NCI-H2227 treated with DMSO at 0.1 percent for 48 hours (cell line): ENCODE data around the gene TCF25.

ENCODE experiments used
- DNase-seq: peaks from one replicate; lab custom pipeline; 2025; lab: John Stamatoyannopoulos, UW

Gene TCF25

DNA sequence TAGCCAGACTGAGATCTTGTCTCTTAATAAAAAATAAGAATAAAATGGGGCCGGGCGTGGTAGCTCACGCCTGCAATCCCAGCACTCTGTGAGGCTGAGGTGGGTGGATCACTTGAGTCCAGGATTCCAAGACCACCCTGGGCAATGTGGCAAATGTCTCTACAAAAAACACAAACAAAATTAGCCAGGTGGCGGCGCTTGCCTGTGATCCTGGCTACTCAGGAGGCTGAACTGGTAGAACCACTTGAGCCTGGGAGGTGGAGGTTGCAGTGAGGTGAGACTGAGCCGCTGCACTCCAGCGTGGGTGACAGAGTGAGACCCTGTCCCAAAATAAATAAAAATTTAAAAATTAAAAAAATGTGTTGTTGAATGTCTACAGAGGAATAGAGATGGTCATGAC, 72.3 kb downstream of the TCF25 start:
- DNase-seq, result no peak

DNA sequence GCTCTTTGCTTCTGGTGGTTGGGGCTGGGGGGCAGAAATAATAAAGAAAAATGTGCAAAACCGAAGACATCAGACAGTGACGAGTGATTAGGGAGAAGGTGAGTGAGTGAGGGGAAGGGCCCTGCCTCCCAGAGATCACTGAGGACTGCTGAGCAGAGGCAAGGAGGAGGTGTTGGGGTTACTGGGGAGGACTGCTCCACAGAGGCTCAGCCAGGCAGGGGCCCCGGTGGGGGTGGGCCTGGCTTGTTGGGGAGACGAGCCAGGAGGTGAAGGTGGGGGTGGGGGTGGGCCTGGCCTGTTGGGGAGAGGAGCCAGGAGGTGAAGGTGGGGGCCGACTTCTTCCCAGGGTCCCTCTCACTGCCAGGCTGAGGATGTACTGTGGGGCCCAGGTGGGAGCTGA, 73.1 kb downstream of the TCF25 start:
- no peak for DNase-seq

DNA sequence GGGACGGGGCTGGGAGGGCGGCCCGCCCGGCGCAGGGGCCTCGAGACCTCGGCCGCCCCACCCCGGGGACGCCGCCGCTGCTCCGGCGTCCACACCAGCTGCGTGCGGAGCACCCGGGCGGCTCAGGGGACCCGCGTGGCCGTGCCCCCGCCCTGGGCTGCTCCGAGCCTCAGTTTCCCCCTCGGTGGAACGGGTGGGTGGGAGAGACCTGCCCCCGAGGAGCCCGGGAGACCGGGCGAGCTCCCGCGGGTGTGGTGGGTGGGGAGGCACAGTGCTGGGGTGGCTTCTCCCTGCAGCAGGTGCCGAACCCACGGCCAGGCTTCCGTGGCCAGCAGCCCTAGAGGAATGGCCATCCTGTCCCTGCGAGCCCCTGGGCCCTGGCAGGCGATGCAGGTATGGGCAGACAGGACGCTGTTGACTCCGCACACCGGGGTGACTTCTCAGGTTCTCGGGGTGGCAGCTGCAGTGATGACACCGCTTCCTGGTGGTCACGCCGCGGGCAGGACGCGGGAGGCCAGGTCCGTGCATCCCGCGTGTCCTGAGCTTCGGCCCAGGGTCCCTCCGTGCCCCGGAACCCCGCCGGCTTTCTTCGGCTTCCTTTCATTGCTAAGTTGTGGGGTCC, 75.8 kb downstream of the TCF25 start:
- DNase-seq, result no peak

DNA sequence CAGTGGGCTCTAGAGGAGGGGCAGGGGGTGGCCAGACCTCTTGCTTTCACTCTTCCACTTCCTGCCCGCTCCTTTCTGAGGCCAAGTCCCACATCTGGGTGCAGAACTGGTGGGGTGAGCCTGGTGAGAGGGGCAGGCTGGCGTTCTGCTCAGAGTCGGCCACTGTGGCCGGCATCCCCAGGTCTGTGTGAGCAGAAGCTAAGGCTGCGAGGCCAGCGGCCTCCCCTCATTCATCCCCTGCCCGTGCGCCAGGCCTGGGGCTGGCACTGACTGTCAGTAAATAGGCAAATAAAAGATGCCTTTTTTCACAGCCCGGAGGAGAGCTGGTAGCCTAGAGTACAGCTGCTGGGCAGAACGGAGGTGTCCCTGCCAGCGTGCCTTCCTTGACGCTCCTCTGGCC, 76.4 kb downstream of the TCF25 start:
- DNase-seq, result no peak

DNA sequence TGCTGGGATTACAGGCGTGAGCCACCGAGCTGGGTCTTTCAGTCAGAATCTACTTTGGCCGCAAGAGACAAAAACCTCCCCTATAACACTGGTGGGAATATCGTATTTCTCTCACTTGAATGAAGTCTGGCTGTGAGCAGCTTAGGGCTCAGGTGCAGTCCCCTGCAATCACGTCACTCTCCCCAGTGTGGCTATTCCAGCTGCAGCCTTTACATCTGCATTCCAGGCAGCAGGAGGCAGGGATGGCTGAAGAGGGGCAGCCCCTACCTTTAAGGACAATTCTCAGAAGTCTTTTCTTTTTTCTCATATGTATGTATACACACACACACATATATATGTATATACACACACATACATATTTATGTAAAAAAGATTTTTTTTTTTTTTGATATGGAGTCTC, 78.1 kb downstream of the TCF25 start:
- DNase-seq, result no peak

DNA sequence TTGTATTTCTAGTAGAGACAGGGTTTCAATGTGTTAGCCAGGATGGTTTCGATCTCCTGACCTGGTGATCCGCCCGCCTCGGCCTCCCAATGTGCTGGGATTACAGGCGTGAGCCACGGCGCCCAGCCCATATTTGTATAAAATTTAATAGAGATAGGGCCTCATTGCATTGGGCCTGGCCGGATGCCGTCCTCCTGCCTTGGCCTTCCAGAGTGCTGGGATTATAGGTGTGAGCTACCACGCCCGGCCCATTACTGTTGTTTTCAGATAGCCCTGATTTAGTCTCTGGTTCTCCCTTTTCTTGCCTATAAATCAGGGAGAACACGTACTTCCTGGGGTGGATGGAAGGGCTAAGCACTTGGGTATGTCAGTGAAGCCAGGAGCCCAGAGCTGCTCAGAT, 78.7 kb downstream of the TCF25 start:
- DNase-seq, result no peak

DNA sequence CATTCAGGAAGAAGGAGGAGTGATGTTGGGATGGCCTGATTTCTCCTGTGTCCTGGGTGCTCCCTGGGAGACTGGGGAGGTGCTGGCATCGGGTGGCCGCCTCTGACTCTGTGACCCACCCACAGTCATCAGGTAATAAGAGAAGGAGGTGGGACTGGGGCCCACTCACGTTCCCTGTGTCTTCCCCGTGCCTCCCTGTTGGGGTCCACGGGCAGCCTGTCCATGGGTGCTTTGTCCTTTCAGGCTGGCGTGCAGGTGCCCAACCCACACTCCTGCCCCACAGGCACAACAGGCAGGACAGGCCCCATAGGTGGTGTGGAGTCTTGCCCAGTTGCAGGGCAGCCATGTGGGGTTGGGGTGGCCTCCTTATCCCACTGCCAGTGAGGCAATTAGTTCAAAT, 79.2 kb downstream of the TCF25 start:
- no peak for DNase-seq

DNA sequence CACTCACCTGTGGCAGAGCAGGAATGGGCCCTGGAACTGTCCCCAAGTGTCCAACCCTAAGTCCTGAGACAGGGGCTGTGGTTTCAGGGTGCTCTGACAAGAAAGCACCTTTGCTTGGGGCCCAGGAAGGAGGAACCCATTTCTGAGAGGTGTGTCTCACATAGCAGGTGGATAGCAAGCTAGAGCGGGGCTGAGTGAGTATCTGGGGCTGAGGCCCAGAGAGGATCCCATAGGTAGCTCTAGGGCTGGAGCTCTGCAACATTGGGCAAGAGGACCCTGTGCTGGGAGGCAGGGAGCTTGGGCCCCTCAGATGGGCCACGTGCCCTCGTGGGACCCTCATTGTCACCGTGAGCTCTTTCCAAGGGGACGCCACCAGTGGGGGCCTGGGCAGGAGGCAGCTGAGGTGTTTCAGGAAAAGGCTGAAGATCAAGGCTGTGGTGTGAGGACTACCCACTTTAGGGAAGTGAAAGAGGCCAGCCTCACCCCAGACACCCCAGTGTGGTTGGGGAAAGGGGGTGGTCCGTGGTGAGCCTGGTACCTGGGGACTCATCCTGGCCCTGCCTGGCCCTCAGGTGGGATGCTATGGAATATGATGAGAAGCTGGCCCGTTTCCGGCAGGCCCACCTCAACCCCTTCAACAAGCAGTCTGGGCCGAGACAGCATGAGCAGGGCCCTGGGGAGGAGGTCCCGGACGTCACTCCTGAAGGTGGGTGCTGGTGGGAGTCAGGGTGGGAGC, 80.4 kb downstream of the TCF25 start:
- DNase-seq, result no peak

DNA sequence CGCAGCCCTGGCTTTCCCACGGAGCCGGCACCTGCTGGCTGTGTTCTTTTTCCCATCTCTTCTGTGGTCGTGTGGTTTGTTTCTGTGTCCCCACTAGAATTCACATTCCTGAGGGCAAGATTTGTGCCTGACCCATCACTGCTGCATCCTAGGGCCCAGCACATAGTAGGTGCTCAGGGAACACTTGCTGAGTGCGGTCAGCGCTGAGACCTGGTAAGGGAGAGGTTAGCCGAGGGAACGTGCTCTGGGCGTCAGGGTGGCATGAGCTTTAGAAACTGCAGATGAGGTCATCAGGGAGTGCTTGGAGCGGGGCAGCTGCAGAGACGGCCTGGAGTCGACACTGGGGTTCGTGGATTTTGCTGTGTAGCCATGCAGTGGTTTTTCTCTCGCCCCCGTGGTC, 81.1 kb downstream of the TCF25 start:
- DNase-seq, result no peak

DNA sequence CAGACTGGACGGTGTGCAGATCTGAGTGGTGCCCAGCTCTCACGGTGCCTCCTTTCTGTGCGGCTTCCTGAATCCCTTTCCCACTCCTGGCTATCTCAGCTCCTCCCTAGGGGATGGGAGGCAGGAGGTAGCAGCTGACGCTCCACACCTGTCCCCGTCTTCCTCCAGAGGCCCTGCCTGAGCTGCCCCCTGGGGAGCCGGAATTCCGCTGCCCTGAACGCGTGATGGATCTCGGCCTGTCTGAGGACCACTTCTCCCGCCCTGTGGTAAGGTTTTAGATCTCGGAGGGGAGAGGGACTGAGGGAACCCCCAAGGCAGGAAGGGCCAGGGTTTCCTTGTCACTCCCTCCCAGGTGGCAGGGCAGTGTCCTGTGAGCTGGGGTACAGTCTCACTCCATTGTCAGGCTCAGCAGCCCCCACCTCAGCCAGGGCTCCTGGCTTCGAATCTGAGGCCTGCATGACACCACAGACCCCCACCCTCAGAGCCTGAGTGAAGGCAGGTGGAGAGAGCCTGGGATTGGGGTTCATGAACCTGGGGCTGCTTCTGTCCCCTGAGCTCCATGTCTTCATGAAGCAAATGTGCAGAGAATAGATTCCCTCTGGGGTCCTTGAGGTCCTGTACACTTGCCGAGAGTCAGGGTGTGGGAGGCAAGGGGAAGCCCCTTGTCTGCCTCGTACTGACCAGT, 81.8 kb downstream of the TCF25 start:
- no peak for DNase-seq

DNA sequence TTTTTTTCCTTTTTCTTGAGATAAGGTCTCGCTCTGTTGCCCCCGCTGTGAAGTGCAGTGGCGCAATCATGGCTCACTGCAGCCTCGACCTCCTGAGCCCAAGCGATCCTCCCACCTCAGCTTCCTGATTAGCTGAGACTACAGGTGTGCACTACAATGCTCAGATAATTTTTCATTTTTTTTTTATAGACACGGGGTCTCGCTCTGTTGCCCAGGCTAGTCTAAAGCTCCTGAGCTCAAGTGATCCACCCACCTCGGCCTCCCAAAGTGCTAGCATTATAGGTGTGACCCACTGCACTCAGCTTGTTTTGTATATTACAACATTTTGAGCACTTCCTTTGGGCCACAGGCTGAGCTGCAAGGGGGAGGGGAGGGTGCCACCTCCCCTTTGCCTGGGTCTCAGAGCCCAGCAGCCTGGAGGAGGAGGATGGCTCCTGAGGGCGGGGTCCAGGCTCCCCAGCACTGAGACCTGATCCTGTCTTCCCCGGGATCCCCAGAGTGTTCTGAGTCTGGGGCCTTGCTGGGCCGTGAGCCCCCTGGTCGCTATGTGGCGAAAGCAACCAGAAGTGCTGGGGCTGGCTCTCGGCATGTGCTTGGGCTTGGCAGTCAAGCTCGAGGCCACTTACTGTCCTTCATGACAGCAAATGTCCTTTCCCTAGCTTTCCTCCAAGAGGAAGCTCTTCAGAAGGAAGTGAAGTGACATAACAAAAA, 83.3 kb downstream of the TCF25 start:
- DNase-seq, result no peak

DNA sequence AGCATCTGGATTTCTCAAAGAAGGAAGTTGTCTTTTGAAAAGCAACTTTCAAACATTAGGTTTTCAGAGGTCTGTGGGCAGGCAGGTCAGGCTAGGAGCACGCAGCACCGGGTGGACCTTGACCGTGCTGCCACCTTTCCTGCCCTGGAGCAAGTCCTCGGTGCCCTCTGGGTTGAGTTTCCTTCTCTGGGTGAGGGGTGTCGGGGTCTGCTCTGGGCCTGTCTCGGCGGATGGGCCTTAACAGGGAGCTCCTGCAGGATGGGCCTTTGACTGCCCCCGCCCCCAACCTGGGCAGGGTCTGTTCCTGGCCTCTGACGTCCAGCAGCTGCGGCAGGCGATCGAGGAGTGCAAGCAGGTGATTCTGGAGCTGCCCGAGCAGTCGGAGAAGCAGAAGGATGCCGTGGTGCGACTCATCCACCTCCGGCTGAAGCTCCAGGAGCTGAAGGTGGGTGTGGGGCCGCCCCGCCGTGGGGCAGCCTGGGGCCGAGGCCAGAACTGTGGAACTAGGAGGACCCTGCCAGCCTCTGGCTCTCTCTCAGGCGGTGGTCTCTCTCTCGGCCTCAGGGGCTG, 83.9 kb downstream of the TCF25 start:
- DNase-seq, result no peak

DNA sequence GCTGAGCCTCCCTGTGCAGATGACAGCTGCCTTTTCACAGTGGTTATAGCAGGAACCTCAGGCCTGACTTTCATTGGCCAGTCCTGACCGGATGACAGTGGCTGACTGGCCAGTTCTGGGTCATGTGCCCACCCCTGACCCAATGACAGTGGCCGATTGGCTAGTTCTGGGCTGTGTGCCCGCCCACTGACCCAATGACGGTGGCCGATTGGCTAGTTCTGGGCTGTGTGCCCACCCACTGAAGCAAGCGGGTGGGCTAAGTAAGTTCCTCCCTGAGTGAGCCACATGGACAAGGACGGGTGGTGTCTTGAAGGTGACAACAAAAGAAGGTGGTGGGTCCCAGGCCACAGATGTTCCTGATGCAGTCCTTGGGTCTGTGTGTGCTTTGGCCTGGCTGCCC, 84.7 kb downstream of the TCF25 start:
- no peak for DNase-seq

DNA sequence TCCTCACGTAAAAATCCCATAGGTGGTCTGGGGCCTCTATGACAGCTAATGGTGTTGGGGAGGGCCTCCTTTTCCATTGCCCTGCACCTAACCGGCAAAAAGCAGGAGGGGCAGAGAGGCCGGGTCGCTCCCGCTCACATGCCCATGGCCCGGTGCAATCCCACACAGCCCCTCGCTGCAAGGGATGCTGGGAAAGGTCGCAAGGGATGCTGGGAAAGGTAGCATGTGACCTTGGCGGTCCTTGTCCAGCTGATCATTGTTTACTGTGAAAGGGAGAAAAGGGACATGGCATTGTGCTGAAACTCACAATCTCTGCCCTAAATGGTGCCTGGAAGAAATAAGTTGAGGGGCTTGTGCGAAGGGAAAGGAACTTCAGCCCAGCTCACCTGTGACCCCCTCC, 85.2 kb downstream of the TCF25 start:
- no peak for DNase-seq

DNA sequence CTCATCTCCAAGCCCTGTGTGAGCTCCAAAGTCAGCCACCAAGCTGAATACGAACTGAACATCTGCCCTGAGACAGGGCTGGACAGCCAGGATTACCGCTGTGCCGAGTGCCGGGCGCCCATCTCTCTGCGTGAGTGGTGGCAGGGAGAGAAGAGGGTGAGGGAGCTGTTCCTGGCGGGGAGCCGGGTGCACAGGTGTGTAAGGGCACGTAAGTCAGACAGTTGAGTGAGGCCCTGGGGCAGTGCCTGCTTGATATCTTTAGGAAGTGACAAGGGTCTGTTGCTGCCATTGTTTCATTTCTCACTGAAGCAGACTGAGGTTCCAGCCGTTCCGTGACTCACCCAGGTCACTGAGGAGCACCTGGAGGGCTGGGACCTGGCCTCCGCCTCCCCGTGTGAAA, 87.6 kb downstream of the TCF25 start:
- no peak for DNase-seq
